HCEC 1CT (cell line): ENCODE results near the gene EPHB2.

ENCODE experiments used
- DNase-seq: peaks from one replicate; pipeline ENCODE4 v3.0.0-alpha.2; 2017

Gene EPHB2

GRCh38 chr1:22752339-22752738, 41.7 kb downstream of the EPHB2 start:
- DNase-seq = no peak

DNA sequence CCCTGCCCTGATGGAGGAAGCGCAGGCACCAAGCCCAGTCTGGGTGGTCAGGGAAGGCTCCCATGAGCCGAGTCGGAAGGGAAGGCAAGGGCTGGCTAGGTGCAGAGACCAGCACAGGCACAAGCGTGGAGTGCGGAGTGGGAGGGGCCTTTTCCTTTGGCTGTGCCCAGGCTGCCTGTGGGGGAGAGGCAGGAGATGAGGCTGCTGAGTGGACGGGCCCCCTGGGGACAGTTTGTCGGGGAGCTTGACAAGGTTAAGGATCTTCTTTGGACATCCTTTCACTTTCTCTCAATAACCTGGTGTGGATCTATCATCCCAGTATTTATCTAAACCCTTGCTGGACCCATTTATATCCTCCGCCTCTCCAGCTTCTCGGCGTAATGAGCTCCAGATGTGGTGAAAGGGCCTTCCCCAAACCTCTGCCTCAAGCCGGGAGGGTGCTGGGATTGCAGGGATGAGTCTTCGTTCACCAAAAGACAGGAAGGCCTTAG, 42.9 kb downstream of the EPHB2 start:
- DNase-seq = peak; percentile 6

DNA sequence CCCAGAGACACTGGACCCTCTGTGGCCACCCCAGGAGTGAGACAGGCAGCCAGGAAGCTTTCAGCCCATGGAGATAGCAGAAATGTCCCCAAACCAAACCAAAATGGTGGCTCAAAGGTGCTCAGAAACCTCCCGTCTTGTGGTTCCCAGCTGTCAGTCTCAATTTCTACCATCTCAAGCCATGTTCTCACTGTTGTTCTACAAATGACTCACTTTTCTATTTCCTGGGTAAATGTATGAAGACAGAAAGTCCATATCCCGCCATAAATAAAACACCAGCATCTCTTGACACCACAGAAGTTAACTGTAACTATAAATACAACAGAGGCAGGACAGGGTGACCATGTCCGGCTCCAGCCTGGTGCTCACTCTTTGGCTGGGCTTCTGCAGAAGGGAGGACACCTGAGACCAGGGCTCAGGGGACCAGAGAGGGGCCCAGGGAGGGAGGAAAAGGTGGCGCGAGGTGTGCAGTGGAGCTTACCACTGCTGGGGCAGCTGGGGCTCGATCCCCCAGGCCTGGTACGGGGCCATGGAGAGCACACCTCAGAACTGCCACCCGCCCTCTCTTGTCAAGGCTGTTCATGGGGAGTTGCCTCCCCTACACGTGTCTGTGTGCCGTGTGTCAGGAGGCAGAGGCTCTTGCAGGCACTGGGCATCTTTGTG, 43.6 kb downstream of the EPHB2 start:
- DNase-seq = no peak

DNA sequence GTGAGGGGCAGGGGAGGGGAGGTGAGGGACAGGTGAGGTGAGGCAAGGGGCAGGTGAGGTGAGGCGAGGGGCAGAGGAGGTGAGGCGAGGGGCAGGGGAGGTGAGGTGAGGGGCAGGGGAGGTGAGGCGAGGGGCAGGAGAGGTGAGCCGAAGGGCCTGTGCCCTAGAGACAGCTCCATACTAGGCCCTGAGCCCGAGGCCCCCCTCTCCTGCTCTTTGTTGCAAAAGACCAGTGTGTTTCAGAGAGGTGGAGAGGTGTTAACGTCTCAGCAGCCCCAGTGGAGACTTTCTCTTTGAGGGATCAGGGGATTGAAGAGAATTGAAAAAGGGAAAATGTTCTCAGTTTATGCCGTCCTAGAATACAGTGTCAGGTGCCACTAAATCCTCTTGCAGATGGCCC, 44.2 kb downstream of the EPHB2 start:
- no peak for DNase-seq

GRCh38 chr1:22755641-22756040, 45.0 kb downstream of the EPHB2 start:
- no peak for DNase-seq

GRCh38 chr1:22756125-22756735, 45.6 kb downstream of the EPHB2 start:
- DNase-seq = no peak

- peak; percentile 63 for DNase-seq
Measured at GRCh38 chr1:22760455-22760854, 49.8 kb downstream of the EPHB2 start.

GRCh38 chr1:22761101-22761500, 50.5 kb downstream of the EPHB2 start:
- DNase-seq = no peak

DNA sequence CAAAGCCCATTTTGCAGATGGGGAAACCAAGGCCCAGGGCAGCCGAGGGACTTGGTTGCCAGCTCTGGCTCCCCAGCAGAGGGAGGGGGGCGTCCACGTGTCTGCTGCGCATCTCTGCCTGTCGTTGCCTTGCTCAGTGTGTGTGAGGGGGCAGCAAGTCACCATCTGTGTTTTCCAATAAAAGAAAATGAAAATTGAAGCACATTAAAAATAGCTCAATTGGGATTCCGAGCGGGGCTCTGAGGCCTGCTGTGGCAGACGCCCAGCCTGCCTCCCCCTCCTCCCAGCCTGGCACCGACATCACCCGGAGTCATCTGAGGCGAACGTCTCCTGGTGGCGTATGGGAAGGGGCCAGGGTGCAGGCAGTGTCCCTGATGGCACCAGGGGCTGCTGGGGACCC, 51.2 kb downstream of the EPHB2 start:
- no peak for DNase-seq

GRCh38 chr1:22763487-22764200, 53.0 kb downstream of the EPHB2 start:
- no peak for DNase-seq

DNA sequence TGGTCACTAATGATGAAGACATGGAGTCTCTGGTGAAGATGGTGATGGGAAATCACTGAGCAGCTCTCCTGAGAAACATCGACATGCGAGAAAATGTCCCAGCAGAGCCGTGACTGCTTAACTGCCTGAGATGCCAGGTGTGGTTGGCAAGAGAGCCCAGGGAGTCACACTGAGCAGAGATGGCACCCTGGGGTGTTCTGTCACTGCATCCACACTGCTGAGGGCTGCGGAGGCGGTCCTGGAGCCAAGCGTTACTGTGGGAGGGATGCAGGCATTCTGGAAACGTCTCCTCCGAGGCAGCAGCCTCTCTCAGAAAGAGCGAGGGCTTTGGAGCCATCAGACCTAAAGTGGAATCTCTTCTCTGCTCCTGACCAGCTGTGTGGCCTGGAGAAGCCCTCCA, 57.2 kb downstream of the EPHB2 start:
- no peak for DNase-seq

- DNase-seq = no peak
Measured at GRCh38 chr1:22769932-22770331, 59.3 kb downstream of the EPHB2 start.

DNA sequence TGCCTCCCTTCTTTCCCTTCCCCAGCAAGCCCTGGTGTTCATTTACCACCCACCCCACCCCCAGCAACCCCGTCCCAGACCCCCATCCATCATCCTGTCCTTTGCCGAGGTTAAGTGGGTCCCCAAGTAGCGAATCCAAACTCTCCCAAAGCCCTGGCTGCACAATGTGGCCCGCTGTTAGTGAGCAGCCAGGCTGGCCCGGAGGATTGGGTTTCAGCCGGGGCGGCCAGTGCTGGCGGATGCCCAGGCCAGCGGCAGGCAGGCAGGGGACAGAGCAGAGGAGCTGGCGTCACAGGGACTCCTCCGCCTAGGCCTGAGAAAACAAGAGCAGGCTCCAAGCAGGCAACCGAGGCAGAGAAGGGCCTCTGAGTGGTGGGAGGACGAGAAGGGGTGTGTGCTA, 61.4 kb downstream of the EPHB2 start:
- no peak for DNase-seq

- no peak for DNase-seq
Measured at GRCh38 chr1:22773981-22774832, 63.6 kb downstream of the EPHB2 start.

DNA sequence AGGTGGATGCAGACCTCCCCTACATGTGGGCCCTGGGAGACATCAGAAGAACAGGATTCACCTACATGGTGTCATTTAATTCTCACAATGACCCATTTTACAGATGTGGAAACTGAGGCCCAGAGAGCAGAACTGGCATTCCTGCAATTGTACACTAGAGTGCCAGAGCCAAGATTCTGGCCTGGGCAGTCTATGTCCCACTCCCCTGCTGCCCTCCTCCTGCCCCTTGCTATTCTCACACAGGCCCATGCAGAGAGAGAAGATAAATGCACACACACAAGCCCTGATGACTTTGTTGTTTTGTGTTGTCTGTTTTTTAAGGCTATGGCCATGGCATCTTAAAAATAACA, 64.2 kb downstream of the EPHB2 start:
- no peak for DNase-seq

DNA sequence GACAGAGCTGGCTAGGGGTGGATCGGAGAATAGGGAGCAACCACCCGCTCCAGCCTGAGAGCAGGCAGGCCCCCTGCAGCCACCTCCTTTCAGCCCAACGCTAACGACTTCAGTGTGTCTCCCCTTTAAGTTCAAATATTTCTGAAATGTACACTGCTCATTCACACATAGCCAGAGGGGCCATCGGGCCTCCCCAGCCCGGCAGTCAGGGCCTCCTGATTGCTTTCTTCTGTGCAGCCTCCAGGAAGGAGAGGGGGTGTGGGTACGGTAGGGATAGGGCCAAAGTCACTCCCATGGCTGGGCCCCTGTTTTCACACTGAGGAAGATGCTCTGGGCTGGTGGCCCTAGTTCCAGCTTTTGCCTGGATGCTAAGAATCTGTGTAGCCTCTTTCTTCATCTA, 64.8 kb downstream of the EPHB2 start:
- DNase-seq = no peak

DNA sequence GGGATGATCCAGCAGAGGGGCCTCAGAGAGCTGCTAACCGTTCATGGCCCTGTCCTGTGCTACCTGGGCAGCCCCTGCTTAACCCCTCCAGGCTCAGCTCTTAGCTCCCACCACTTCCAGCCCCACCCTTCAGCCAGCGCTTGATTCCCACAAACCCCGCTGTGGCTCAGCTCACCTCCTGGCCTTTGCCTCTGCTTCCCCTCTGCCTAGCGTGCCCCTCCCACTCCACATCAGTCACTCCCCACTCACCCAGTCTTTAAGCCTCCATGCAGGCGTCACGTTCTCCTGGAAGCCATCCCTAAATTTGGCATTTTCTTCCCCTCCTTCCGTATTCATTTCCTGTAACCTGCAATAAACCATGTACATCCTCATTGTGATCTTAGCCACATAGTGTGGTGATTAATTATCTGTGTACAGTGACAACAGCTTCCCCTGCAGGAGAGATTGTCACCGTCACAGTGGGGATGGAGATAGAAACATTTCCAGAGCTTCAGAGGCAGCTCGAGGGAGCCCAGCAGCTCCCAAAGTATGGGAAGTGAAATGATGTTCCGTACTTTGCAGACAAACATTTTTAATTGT, 65.5 kb downstream of the EPHB2 start:
- no peak for DNase-seq

DNA sequence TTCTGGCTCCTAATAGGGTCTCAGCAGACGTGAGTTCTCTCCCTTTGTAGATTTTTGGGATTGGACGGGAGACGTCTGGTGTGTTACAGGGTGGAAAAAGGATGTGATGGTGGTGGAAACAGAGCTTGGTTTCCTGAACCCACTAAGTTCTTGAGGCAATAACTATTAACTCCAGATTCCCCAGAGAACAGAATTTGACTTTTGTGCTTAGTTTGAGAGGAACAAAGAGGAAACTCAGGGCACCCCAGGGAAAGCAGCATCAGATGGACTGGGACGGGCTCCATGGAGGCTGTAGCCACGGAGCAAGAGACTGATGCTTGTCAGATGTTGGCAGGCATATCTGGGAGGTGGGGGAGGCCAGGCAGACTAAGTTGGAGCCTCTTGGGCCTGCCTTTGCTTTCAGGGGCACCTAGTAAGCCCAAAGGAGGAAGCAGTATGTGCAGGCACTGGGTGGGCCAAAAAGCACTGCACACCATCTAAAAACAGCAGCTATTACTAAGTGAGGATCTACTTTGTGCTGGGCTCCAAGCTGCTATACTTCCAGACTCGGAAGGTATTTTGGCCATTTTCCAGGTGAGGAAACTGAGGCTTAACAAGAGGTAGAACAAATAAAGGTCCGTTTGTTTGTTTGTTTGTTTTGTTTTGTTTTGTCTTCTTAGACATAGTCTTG, 66.9 kb downstream of the EPHB2 start:
- no peak for DNase-seq

DNA sequence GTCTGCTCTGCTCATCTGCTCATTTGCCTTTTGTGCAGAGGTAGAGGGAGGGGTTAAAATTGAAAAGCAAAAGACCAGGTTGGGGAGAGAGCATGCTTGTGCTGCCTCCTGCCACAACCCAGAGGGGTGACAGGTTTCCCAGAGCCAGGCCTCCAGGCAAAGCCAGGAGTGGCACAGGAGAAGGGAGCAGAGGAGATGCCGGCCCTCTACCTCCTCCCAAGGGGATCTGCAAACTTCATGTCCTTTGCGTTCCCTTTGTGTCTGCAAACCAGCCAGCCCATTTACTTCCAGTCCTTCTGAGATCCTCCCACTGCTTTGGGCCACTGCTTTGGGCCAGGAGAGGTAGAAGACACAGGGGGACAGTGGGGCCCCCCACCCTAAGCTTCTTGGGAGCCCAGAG, 67.8 kb downstream of the EPHB2 start:
- DNase-seq = no peak

GRCh38 chr1:22778862-22779520, 68.4 kb downstream of the EPHB2 start:
- DNase-seq = no peak

DNA sequence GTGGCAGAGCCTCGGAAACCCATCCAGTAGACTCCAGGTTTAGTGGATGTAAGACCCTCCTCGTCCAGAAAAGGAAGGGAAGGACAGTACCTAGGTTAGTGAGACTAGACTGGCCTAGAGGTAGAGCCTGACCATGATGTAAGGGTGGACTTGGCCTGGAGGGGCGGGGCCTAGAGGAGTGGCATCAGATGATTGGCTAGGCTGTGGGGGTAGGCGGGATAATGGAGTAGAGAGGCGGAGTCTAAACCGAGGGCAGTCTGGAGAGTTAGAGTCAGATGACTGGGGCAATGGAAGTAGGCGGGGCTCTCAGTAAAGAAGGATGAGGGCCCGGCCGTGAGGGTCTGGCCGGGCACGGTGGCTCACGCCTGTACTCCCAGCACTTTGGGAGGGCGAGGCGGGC, 70.1 kb downstream of the EPHB2 start:
- DNase-seq = peak; percentile 10

- DNase-seq = no peak
Measured at GRCh38 chr1:22781483-22781882, 70.8 kb downstream of the EPHB2 start.
